WERI-Rb-1 (cell line): ENCODE data around the gene MACROD2.
A peak's percentile ranks its signal among the peaks of the same experiment; 100 is the strongest.

Source experiments
- DNase-seq: peaks from one replicate; pipeline ENCODE4 v3.0.0-alpha.2; 2020
- H3K27ac ChIP-seq: fragments of 250-450 bp; sonication (Bioruptor Pico); 2 replicates; pipeline ENCODE4 v1.5.1; 2020; ENCODE audit warnings: mild to moderate bottlenecking, moderate library complexity
- H3K27me3 ChIP-seq: fragments of 250-450 bp; sonication (Bioruptor Pico); 2 replicates; pipeline ENCODE4 v1.5.1; 2021; ENCODE audit warnings: mild to moderate bottlenecking, low read depth, moderate library complexity; ENCODE audit not compliant: insufficient read depth, severe bottlenecking
- H3K36me3 ChIP-seq: fragments of 250-450 bp; sonication (Bioruptor Pico); 2 replicates; pipeline ENCODE4 v1.5.1; 2020; ENCODE audit warnings: mild to moderate bottlenecking, moderate library complexity
- H3K4me3 ChIP-seq: 2 replicates; pipeline ENCODE4 v1.5.1; 2011; ENCODE audit warnings: low read depth, mild to moderate bottlenecking, control low read depth, low read length
- H3K9me3 ChIP-seq: fragments of 250-450 bp; sonication (Bioruptor Pico); 2 replicates; pipeline ENCODE4 v1.5.1; 2021; ENCODE audit warnings: mild to moderate bottlenecking, moderate library complexity; ENCODE audit not compliant: severe bottlenecking
- CTCF ChIP-seq: IDR thresholded peaks from 2 replicates; pipeline ENCODE4 v1.5.1; 2011; ENCODE audit warnings: low read depth, mild to moderate bottlenecking, control low read depth, inconsistent platforms, low read length

MACROD2 gene

DNA sequence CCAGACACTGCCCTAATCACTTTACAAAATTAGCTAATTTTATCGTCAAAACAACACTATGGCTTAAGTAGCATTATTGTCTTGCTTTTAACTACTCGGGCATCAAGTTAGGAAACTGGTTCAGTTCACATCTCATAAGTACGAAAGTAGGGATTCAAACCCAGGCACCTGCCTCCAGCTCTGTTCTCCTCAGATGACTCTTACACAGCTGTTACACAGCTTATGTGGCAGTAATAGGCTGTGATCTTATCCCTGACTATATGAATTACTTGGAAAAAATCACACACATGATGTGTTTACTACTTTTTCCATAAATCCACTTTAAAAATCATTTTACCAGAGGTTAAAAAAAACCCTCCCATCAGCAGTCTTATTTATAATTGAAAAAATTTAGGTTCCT lies 731.3 kb downstream of the MACROD2 start:
- no peak overlapping the region for H3K27ac ChIP-seq
- H3K9me3 ChIP-seq, result no peaks in the 10 kb centered on the region
- no peaks in the 10 kb centered on the region for H3K36me3 ChIP-seq
- H3K27me3 ChIP-seq, result no peaks in the 10 kb centered on the region
- no peak for TF ChIP-seq CTCF
- H3K4me3 ChIP-seq, result no peak overlapping the region
- DNase-seq, result peak; percentile 61

- DNase-seq, result no peak
- TF ChIP-seq CTCF, result no peak
- H3K9me3 ChIP-seq, result no peaks in the 10 kb centered on the region
- H3K27ac ChIP-seq, result no peak overlapping the region
- H3K36me3 ChIP-seq, result no peaks in the 10 kb centered on the region
- H3K4me3 ChIP-seq, result no peak overlapping the region
- no peaks in the 10 kb centered on the region for H3K27me3 ChIP-seq
These were observed 732.3 kb downstream of the MACROD2 start for GRCh38 chr20:14727485-14728150.

DNA sequence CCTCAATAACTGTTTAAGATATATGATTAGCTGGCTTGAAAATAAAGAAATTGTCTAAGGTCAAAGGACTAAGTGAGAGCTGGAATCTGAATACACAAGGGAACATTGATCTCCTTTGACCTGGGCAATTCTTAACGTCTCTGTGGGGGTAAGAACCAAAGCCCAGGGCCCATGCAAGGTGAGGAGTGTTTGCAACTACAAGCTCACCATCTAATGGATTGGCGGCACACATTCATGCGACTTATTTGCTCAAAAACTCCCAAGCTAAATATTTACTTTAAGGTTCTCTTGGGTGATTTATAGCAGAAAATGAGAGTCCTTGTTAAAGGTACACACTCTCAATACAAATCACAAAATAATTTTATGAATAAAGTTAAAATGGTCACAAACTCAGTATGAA lies 734.1 kb downstream of the MACROD2 start:
- Histone ChIP-seq H3K27me3 (no peaks in the 10 kb centered on the region), H3K36me3 (no peaks in the 10 kb centered on the region), H3K27ac (no peak overlapping the region), H3K4me3 (no peak overlapping the region), H3K9me3 (no peaks in the 10 kb centered on the region)
- DNase-seq, result no peak
- no peak for TF ChIP-seq CTCF

DNA sequence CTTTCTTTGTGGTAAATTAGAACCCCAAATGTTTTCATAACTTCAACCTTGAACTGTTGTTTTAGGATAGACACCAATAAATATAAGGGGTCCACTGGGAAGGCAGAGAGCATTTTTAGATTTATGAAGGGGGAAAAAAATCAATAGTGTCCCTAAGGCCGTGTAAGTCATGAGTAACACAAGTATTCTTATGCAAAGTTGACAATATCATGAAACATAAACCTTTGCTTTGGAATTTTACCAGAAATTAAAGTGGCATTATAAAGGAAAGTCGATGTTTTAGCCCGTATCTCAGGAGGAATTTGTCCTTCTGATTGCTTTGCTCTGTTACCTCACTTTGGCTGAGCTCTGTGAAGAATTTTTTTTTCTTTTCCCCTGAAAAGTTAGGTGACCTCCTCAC lies 737.0 kb downstream of the MACROD2 start:
- no peak overlapping the region for H3K4me3 ChIP-seq
- H3K27me3 ChIP-seq, result no peaks in the 10 kb centered on the region
- H3K36me3 ChIP-seq, result no peaks in the 10 kb centered on the region
- DNase-seq, result no peak
- no peak overlapping the region for H3K27ac ChIP-seq
- TF ChIP-seq CTCF, result no peak
- H3K9me3 ChIP-seq, result peaks cover 3% of the 10 kb centered on the region

- TF ChIP-seq CTCF, result no peak
- Histone ChIP-seq H3K4me3 (no peak overlapping the region), H3K27ac (no peak overlapping the region), H3K27me3 (no peaks in the 10 kb centered on the region), H3K36me3 (no peaks in the 10 kb centered on the region), H3K9me3 (peaks cover 3% of the 10 kb centered on the region)
- no peak for DNase-seq
These were observed 737.7 kb downstream of the MACROD2 start for GRCh38 chr20:14732996-14733395.

- H3K27me3 ChIP-seq, result no peaks in the 10 kb centered on the region
- H3K36me3 ChIP-seq, result no peaks in the 10 kb centered on the region
- no peak overlapping the region for H3K27ac ChIP-seq
- no peak for DNase-seq
- H3K9me3 ChIP-seq, result no peaks in the 10 kb centered on the region
- no peak overlapping the region for H3K4me3 ChIP-seq
- TF ChIP-seq CTCF, result no peak
These were observed 745.1 kb downstream of the MACROD2 start for GRCh38 chr20:14740380-14740779.
